ENCODE measurements around the gene ZNF581. TPM values are rescaled to one million over a fixed set of nuclear protein-coding genes. Genes with fewer than 3 reads are reported as not detected.

ZNF581 gene
- total and polyA plus RNA-seq, 7 donors: 10.2 to 18.6 (median 14.5) TPM

DNA sequence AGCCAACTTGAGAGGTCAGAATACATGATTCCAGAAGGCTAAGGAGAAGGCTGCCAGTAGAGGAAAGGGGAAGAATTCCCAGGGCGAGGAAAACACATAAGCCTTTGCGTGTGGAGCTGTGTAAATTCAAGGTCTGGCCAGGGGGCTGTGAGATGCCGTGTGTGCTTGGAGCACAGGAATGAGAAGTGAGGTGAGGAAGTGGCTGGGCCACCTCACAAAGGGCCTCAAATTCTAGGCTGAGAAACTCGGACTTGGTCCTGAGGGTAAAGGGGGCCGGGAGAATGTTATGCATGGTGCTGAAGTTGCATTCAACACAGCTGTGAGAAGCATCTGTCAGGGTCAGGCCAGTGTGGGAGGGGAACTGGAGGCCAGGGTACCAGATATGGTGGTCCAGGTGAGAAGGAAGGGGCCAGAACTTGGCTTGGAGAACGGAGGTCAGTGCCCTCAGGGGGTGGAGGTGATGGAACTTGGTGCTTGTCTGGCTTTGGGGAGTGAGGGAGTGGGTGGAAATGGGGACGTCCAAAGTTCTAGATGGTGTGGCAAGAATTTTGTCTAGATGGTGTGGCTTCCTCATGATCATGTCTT, 7.5 kb upstream of the ZNF581 start:
- Histone ChIP-seq H3K9me3 (no peaks in the 10 kb centered on the region), H3K36me3 (ENCODE audit: insufficient read depth in 1 of 2, low read depth in 1 of 2) (no peaks in the 10 kb centered on the region), H3K4me3 (peak overlapping the region; percentile 92), H3K27ac (peak overlapping the region; percentile 99), H3K4me1 (peaks cover 39% of the 10 kb centered on the region), H3K27me3 (ENCODE audit: insufficient read depth in 3 of 3, low read length in 2 of 3) (no peaks in the 10 kb centered on the region)
- DNase-seq: no peak
- intact Hi-C loops (cut with DNase I): no loop called here
- no peak for ATAC-seq
- TF ChIP-seq, protein P1, sequence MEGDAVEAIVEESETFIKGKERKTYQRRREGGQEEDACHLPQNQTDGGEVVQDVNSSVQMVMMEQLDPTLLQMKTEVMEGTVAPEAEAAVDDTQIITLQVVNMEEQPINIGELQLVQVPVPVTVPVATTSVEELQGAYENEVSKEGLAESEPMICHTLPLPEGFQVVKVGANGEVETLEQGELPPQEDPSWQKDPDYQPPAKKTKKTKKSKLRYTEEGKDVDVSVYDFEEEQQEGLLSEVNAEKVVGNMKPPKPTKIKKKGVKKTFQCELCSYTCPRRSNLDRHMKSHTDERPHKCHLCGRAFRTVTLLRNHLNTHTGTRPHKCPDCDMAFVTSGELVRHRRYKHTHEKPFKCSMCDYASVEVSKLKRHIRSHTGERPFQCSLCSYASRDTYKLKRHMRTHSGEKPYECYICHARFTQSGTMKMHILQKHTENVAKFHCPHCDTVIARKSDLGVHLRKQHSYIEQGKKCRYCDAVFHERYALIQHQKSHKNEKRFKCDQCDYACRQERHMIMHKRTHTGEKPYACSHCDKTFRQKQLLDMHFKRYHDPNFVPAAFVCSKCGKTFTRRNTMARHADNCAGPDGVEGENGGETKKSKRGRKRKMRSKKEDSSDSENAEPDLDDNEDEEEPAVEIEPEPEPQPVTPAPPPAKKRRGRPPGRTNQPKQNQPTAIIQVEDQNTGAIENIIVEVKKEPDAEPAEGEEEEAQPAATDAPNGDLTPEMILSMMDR (IDR thresholded peaks at IDR 0.05): no peak
- 49 to 65% (median 54%) methylated on average over 7 of the region's 7 CpGs for WGBS, 3 donors

DNA sequence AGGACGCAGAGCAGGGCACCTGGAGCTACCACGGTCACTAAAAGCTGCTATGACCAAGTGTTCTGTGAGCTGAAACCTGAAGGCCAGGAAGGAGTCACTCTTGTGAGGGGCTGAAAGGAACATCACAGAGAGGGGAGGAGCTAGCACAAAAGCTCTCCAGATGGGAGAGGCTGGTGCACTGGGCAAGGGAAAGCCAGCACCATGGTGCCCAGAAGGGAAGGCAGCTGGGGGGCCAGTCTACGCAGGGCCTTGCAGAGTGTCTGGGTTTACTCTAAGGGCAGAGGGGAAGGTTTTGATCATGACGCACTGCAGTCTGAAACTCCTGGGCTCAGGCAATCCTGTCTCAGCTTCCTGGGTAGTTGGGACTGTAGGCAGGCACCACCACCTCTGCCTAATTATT, 6.7 kb upstream of the ZNF581 start:
- Histone ChIP-seq H3K4me1 (peaks cover 39% of the 10 kb centered on the region), H3K4me3 (no peak overlapping the region), H3K27ac (no peak overlapping the region), H3K27me3 (ENCODE audit: insufficient read depth in 3 of 3, low read length in 2 of 3) (no peaks in the 10 kb centered on the region), H3K9me3 (no peaks in the 10 kb centered on the region), H3K36me3 (ENCODE audit: insufficient read depth in 1 of 2, low read depth in 1 of 2) (no peaks in the 10 kb centered on the region)
- 76 to 85% (median 79%) methylated on average over 4 of the region's 4 CpGs for WGBS, 3 donors
- DNase-seq (peak in 1 of 2 donors; percentile 8), ATAC-seq (no peak)
- TF ChIP-seq, protein P1 (IDR thresholded peaks at IDR 0.05): no peak
- intact Hi-C loops (cut with DNase I): no loop called here

DNA sequence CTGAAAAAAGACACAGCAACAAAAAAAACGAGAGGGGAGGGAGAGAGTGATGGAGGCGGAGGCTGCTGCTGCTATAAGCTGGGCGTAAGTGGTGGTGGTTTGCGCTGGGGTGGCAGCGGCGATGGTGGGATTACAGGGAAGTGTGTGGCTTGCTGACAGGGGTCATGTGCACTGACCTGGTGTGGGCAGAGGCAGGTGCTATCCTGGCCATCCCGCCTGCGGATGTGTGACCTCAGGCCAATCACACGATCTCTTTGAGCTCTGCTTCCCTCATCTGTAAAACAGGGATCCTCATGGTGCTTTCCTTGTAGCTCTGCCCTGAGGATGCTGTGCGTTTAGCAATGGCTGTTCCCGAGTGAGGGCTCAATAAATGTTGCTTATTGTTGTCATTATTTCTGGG, 5.9 kb upstream of the ZNF581 start:
- Histone ChIP-seq H3K27me3 (ENCODE audit: insufficient read depth in 3 of 3, low read length in 2 of 3) (no peaks in the 10 kb centered on the region), H3K4me3 (peak overlapping the region; percentile 7), H3K4me1 (peaks cover 46% of the 10 kb centered on the region), H3K9me3 (no peaks in the 10 kb centered on the region), H3K27ac (no peak overlapping the region), H3K36me3 (ENCODE audit: insufficient read depth in 1 of 2, low read depth in 1 of 2) (no peaks in the 10 kb centered on the region)
- ATAC-seq (no peak), DNase-seq (no peak)
- WGBS, 3 donors: 66 to 71% (median 67%) methylated on average over 11 of the region's 11 CpGs
- TF ChIP-seq, protein P1 (IDR thresholded peaks at IDR 0.05): no peak
- intact Hi-C loops (cut with DNase I): no loop called here

DNA sequence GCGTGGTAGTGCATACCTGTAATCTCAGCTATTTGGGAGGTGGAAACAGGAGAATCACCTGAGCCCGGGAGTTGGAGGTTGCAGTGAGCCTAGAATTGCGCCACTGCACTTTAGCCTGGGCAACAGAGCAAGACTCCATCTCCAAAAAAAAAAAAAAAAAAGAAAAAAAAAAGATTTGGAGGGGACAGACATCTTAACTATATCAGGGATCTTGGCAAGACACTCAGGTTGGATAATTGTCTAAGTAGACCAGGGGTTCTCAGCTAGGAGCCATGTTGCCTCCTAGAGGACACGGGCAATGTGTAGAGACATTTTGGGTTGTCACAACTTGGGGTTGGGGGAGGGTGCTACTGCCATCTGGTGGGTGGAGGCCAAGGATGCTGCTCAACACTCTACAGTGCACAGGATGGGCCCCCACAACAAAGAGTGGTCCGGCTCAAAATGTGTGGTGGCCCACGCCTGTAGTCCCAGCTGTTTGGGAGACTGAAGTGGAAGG, 4.5 kb upstream of the ZNF581 start:
- Histone ChIP-seq H3K4me3 (peak overlapping the region; percentile 87), H3K27me3 (ENCODE audit: insufficient read depth in 3 of 3, low read length in 2 of 3) (no peaks in the 10 kb centered on the region), H3K27ac (peak overlapping the region; percentile 79), H3K9me3 (no peaks in the 10 kb centered on the region), H3K36me3 (ENCODE audit: insufficient read depth in 1 of 2, low read depth in 1 of 2) (no peaks in the 10 kb centered on the region), H3K4me1 (peaks cover 53% of the 10 kb centered on the region)
- 77 to 83% (median 79%) methylated on average over 6 of the region's 6 CpGs for WGBS, 3 donors
- TF ChIP-seq, protein P1 (IDR thresholded peaks at IDR 0.05): peak; percentile 39
- intact Hi-C loops (cut with DNase I): no loop called here
- DNase-seq (peak; percentile 60 to 70), ATAC-seq (no peak)
